Skeletal muscle satellite cell (primary cell): ENCODE measurements around the gene MAFG.
"Not testable (repeated sequence)": the region's sequence is repeated elsewhere in the genome, so short reads cannot be mapped to it uniquely, and the experiment has no call there.

Source experiments
- H3K27me3 ChIP-seq: 2 replicates; pipeline ENCODE4 v1.7.0; 2013; ENCODE audit warnings: low read length; ENCODE audit not compliant: control insufficient read depth, insufficient read depth
- H3K36me3 ChIP-seq: 2 replicates; pipeline ENCODE4 v1.7.0; 2013; ENCODE audit warnings: mild to moderate bottlenecking, control low read depth, low read length; ENCODE audit not compliant: insufficient read depth
- H3K4me1 ChIP-seq: 2 replicates; pipeline ENCODE4 v1.7.0; 2013; ENCODE audit warnings: low read length; ENCODE audit not compliant: control insufficient read depth, insufficient read depth
- H3K4me2 ChIP-seq: 2 replicates; pipeline ENCODE4 v1.7.0; 2013; ENCODE audit warnings: mild to moderate bottlenecking, low read length
- H3K4me3 ChIP-seq: 2 replicates; pipeline ENCODE4 v1.7.0; 2013; ENCODE audit warnings: low read length
- H3K9ac ChIP-seq: 2 replicates; pipeline ENCODE4 v1.7.0; 2013; ENCODE audit warnings: mild to moderate bottlenecking, low read depth, low read length, moderate library complexity
- H3K9me3 ChIP-seq: replicated peaks from 2 replicates; pipeline ENCODE4 v1.7.0; 2013; ENCODE audit warnings: mild to moderate bottlenecking, control low read depth, low read length

MAFG gene

DNA sequence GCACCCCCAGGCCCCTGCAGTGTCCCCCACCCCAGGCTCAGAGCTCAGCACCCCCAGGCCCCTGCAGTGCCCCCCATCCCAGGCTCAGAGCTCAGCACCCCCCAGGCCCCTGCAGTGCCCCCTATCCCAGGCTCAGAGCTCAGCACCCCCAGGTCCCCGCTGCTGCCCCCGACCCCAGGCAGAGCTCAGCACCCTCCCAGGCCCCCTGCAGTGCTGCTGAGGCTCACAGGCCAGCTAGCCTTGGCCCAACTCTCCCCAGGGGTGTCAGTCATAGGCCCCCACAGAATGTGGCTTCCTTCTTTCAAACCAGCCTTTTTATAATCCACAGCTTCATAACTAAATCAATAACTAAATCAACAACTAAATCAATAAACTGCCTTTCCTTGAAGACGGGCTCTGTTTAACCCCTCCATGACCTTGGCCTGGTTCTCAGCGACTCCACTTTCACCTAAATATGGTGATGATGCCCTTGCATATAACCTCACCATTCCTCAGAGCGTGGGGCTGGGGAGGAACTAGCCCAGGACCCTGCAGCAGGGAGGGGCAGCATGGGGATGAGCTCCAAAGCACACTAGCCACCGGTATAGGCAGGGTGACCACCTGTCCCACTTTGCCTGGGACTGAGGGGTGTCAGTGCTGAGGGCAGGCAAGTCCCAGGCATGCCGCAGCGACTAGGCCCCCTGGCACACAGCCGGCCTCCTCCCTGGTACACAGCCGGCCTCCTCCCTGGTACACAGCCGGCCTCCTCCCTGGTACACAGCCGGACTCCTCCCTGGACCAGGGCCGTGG lies 28.4 kb upstream of the MAFG start:
- H3K4me2 ChIP-seq, result no peak overlapping the region
- H3K27me3 ChIP-seq, result peaks cover 29% of the 10 kb centered on the region
- no peaks in the 10 kb centered on the region for H3K4me1 ChIP-seq
- H3K9ac ChIP-seq, result no peak overlapping the region
- no peak overlapping the region for H3K4me3 ChIP-seq
- H3K9me3 ChIP-seq, result no peaks in the 10 kb centered on the region
- H3K36me3 ChIP-seq, result no peaks in the 10 kb centered on the region

DNA sequence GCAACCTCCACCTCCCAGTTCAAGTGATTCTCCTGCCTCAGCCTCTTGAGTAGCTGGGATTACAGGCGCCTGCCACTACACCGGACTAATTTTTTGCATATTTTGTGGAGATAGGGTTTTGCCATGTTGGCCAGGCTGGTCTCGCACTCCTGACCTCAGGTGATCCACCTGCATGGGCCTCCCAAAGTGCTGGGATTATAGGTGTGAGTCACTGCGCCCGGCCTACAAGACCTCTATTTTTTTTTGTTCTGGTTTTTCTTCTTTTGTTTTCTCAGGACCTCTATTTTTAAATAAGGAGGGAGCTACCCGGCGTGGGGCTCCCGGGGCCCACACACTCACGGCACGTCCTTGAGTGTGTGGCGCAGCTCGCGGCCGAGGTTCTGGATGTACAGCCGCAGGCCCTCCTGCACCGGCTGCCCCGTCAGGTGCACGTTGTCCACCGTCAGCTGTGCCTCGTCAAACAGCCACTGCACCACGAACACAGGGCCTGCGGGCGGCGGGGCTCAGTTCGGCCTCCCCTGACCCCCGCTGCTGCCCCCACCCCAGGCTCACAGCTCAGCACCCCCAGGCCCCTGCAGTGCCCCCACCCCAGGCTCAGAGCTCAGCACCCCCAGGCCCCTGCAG lies 27.6 kb upstream of the MAFG start:
- Histone ChIP-seq H3K4me2 (no peak overlapping the region), H3K9ac (no peak overlapping the region), H3K4me3 (no peak overlapping the region), H3K36me3 (no peaks in the 10 kb centered on the region), H3K27me3 (peaks cover 24% of the 10 kb centered on the region), H3K9me3 (no peaks in the 10 kb centered on the region), H3K4me1 (no peaks in the 10 kb centered on the region)

DNA sequence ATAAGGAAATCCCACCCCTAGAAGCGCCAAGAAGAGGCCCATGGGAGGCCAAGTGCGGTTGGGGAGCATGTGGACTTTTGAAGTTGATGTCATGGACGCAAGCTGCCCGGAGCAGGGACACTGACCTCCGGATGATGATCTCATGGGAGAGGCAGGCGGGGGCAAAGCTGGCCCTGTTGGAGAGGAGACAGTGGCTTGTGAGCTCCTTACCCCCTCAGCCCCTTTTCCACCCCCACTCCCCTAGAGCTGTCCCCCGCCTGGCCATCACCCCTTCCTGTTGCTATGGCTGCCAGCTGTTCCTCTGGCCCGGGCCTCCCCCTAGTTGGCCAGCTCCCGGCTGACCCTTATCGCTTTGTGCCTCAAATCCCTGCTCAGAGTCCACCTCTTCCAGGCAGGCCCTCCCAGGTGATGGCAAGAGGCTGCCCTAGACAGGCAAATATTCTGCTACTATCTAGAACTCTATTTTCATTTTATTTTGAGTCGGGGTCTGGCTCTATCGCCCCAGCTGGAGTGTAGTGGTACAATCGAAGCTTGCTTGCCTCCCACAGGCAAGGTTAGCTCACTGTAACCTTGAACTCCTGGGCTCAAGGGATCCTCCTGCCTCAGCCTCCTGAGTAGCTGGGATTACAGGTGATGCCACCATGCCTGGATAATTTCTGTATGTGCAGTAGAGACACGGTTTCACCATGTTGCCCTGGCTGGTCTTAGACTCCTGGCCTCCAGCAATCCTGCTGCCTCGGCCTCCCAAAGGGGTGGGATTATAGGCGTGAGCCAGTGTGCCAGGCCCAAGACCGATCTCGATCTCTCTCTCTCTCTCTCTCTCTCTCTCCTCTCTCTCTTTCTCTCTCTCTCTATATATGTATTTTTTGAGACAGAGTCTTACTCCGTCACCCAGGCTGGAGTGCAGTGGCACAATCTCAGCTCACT lies 26.9 kb upstream of the MAFG start:
- Histone ChIP-seq H3K27me3 (peaks cover 20% of the 10 kb centered on the region), H3K4me2 (no peak overlapping the region), H3K9me3 (no peaks in the 10 kb centered on the region), H3K9ac (no peak overlapping the region), H3K36me3 (no peaks in the 10 kb centered on the region), H3K4me1 (no peaks in the 10 kb centered on the region), H3K4me3 (no peak overlapping the region)

GRCh38 chr17:81953443-81953842 lies 25.9 kb upstream of the MAFG start:
- H3K9me3 ChIP-seq, H3K36me3 ChIP-seq, H3K4me3 ChIP-seq, H3K4me1 ChIP-seq, H3K9ac ChIP-seq, H3K4me2 ChIP-seq: not testable (repeated sequence)
- H3K27me3 ChIP-seq, result peaks cover 13% of the 10 kb centered on the region

GRCh38 chr17:81952792-81953228 lies 25.3 kb upstream of the MAFG start:
- Histone ChIP-seq H3K4me1 (no peaks in the 10 kb centered on the region), H3K4me2 (no peak overlapping the region), H3K9me3 (no peaks in the 10 kb centered on the region), H3K4me3 (no peak overlapping the region), H3K9ac (no peak overlapping the region), H3K27me3 (peaks cover 7% of the 10 kb centered on the region), H3K36me3 (no peaks in the 10 kb centered on the region)

- H3K9me3 ChIP-seq, result no peaks in the 10 kb centered on the region
- no peaks in the 10 kb centered on the region for H3K4me1 ChIP-seq
- H3K4me3 ChIP-seq, result no peak overlapping the region
- H3K27me3 ChIP-seq, result peaks cover 7% of the 10 kb centered on the region
- no peak overlapping the region for H3K4me2 ChIP-seq
- no peaks in the 10 kb centered on the region for H3K36me3 ChIP-seq
- H3K9ac ChIP-seq, result no peak overlapping the region
Observed at GRCh38 chr17:81951785-81952684, 24.5 kb upstream of the MAFG start.

DNA sequence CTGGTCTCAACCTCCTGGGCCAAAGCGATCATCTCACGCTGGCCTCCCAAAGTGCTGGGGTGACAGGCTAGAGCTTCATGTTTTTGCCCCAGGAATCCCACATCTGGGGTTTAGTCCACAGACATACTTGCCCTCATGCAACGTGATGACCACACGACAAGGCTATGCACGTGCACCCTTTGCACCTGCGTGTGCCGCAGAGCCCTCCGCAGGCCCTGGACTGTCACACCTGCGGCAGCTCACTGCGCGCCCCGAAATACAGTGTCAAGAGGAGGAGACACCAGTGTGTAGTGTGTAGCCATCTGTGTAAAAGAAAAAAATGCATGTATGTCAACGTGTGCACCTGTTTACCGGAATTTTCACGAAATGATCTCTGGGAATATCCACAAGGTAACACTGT lies 23.0 kb upstream of the MAFG start:
- no peaks in the 10 kb centered on the region for H3K9me3 ChIP-seq
- no peak overlapping the region for H3K4me3 ChIP-seq
- no peak overlapping the region for H3K9ac ChIP-seq
- no peak overlapping the region for H3K4me2 ChIP-seq
- no peaks in the 10 kb centered on the region for H3K36me3 ChIP-seq
- H3K4me1 ChIP-seq, result no peaks in the 10 kb centered on the region
- peaks cover 6% of the 10 kb centered on the region for H3K27me3 ChIP-seq

DNA sequence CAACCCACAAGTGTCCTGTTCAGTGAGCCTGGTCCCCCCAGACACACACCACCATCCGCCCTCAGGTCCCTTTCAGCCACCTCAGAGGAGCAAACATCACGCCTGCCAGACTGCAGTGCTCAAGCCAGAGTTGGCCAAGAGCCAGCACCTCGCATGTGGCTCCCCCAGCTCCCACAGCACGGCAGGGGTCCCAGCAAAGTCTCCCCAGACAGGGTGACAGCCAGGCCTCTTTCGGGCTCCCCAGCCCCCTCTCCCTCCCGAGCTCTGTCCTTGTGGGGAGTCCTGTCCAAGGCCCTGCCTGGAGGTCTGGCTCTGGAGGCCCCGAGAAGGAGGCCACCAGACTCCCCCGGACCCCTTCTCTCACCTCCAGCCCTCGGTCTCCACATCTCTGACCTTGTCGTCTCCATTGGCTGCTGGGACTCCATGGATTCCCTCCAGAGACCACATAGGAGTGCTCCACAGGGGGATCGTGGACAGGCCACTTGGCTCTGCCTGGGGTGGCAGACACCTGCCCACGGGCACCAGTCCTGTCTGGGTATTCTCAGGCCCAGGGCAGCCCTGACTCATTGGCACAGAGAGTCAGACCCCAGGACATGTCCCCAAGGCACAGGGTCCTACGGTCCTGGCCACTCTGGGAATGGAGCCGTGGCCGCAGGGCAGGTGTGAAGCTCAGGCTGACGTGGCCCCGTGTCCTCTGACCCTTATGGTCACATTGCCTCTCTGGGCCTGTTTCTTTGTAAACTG lies 21.3 kb upstream of the MAFG start:
- H3K4me1 ChIP-seq, result no peaks in the 10 kb centered on the region
- no peak overlapping the region for H3K4me3 ChIP-seq
- H3K9me3 ChIP-seq, result no peaks in the 10 kb centered on the region
- H3K4me2 ChIP-seq, result no peak overlapping the region
- H3K36me3 ChIP-seq, result no peaks in the 10 kb centered on the region
- H3K27me3 ChIP-seq, result peaks cover 10% of the 10 kb centered on the region
- no peak overlapping the region for H3K9ac ChIP-seq

DNA sequence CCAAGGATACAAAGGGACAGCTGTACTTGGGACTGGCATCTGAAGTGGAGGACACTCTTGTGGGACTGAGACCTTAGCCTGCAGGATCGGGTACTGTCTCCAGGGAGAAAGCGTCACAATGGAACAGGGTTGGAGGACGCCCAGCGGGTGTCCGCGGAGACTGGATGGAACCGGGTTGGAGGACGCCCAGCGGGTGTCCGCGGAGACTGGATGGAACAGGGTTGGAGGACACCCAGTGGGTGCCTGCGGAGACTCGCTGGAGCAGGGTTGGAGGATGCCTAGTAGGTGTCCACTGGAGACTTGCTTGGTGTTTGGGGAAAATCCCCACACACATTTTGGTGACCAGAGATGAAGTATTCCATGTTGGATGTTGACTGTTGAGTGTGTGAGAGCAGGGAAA lies 19.7 kb upstream of the MAFG start, which contains the start of gene MYADML2:
MYADML2 (minus strand) TSS at position 45 of the 400 bp plus-strand sequence. CDS start 5,492 bp downstream, outside the sequence.
- Histone ChIP-seq H3K9ac (no peak within 1 kb of the TSS), H3K4me2 (no peak within 1 kb of the TSS), H3K9me3 (no peaks in the 10 kb centered on the region), H3K4me1 (no peaks in the 10 kb centered on the region), H3K27me3 (peaks cover 12% of the 10 kb centered on the region), H3K36me3 (no peaks in the 10 kb centered on the region), H3K4me3 (no peak within 1 kb of the TSS)

DNA sequence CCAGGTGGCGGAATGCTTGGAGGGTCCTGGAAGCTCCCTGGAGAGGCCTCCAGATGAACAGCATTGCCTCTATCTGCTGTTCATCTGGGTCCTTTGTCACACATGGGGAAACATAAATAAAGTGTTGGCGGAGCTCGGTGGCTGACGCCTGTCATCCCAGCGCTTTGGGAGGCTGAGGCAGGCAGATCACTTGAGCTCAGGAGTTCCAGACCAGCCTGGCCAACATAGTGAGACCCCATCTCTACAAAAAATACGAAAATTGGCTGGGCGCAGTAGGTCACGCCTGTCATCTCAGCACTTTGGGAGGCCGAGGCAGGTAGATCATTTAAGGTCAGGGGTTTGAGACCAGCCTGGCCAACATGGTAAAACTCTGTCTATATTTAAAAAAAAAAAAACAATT lies 17.3 kb upstream of the MAFG start:
- no peaks in the 10 kb centered on the region for H3K9me3 ChIP-seq
- H3K36me3 ChIP-seq, result no peaks in the 10 kb centered on the region
- peaks cover 31% of the 10 kb centered on the region for H3K27me3 ChIP-seq
- H3K9ac ChIP-seq, result no peak overlapping the region
- H3K4me3 ChIP-seq, result no peak overlapping the region
- H3K4me2 ChIP-seq, result no peak overlapping the region
- peaks cover 5% of the 10 kb centered on the region for H3K4me1 ChIP-seq
